ENCODE results near the gene SPATA16.
"Not testable (repeated sequence)": the region's sequence is repeated elsewhere in the genome, so short reads cannot be mapped to it uniquely, and the experiment has no call there.

The SPATA16 gene

GRCh38 chr3:172972067-172972466 is 169.0 kb downstream of the SPATA16 start:
- Histone ChIP-seq H3K4me1 (ENCODE audit: control insufficient read depth in 2 of 2, insufficient read depth in 2 of 2, low read length in 2 of 2) (no peaks in the 10 kb centered on the region), H3K9me3 (ENCODE audit: control insufficient read depth in 2 of 2, low read length in 2 of 2) (no peaks in the 10 kb centered on the region), H3K27me3 (ENCODE audit: control insufficient read depth in 2 of 2, insufficient read depth in 2 of 2, low read length in 2 of 2) (no peaks in the 10 kb centered on the region), H3K9ac (ENCODE audit: low read depth in 1 of 2, low read length in 2 of 2) (no peak overlapping the region), H3K4me3 (ENCODE audit: low read length in 2 of 2) (no peak overlapping the region), H3K27ac (ENCODE audit: low read depth in 2 of 2, low read length in 2 of 2) (no peak overlapping the region), H3K36me3 (ENCODE audit: control insufficient read depth in 2 of 2, insufficient read depth in 2 of 2, low read length in 2 of 2) (no peaks in the 10 kb centered on the region)

GRCh38 chr3:172968646-172969045 is 172.4 kb downstream of the SPATA16 start:
- Histone ChIP-seq H3K4me3 (ENCODE audit: low read length in 2 of 2) (no peak overlapping the region), H3K9ac (ENCODE audit: low read depth in 1 of 2, low read length in 2 of 2) (no peak overlapping the region), H3K27ac (ENCODE audit: low read depth in 2 of 2, low read length in 2 of 2) (no peak overlapping the region), H3K36me3 (ENCODE audit: control insufficient read depth in 2 of 2, insufficient read depth in 2 of 2, low read length in 2 of 2) (no peaks in the 10 kb centered on the region), H3K9me3 (ENCODE audit: control insufficient read depth in 2 of 2, low read length in 2 of 2) (no peaks in the 10 kb centered on the region), H3K4me1 (ENCODE audit: control insufficient read depth in 2 of 2, insufficient read depth in 2 of 2, low read length in 2 of 2) (no peaks in the 10 kb centered on the region), H3K27me3 (ENCODE audit: control insufficient read depth in 2 of 2, insufficient read depth in 2 of 2, low read length in 2 of 2) (no peaks in the 10 kb centered on the region)

GRCh38 chr3:172965256-172965655 is 175.8 kb downstream of the SPATA16 start:
- Histone ChIP-seq H3K9ac (ENCODE audit: low read depth in 1 of 2, low read length in 2 of 2) (no peak overlapping the region), H3K9me3 (ENCODE audit: control insufficient read depth in 2 of 2, low read length in 2 of 2) (no peaks in the 10 kb centered on the region), H3K27me3 (ENCODE audit: control insufficient read depth in 2 of 2, insufficient read depth in 2 of 2, low read length in 2 of 2) (no peaks in the 10 kb centered on the region), H3K4me3 (ENCODE audit: low read length in 2 of 2) (no peak overlapping the region), H3K27ac (ENCODE audit: low read depth in 2 of 2, low read length in 2 of 2) (no peak overlapping the region), H3K4me1 (ENCODE audit: control insufficient read depth in 2 of 2, insufficient read depth in 2 of 2, low read length in 2 of 2) (no peaks in the 10 kb centered on the region), H3K36me3 (ENCODE audit: control insufficient read depth in 2 of 2, insufficient read depth in 2 of 2, low read length in 2 of 2) (no peaks in the 10 kb centered on the region)

- not testable (repeated sequence) for H3K36me3 ChIP-seq (ENCODE audit: control insufficient read depth in 2 of 2, insufficient read depth in 2 of 2, low read length in 2 of 2); H3K27me3 ChIP-seq (ENCODE audit: control insufficient read depth in 2 of 2, insufficient read depth in 2 of 2, low read length in 2 of 2); H3K4me1 ChIP-seq (ENCODE audit: control insufficient read depth in 2 of 2, insufficient read depth in 2 of 2, low read length in 2 of 2); H3K4me3 ChIP-seq (ENCODE audit: low read length in 2 of 2); H3K27ac ChIP-seq (ENCODE audit: low read depth in 2 of 2, low read length in 2 of 2); H3K9me3 ChIP-seq (ENCODE audit: control insufficient read depth in 2 of 2, low read length in 2 of 2); H3K9ac ChIP-seq (ENCODE audit: low read depth in 1 of 2, low read length in 2 of 2)
Observed at GRCh38 chr3:172960626-172961182, 180.3 kb downstream of the SPATA16 start.

GRCh38 chr3:172958565-172958964 is 182.5 kb downstream of the SPATA16 start:
- Histone ChIP-seq H3K9ac (ENCODE audit: low read depth in 1 of 2, low read length in 2 of 2) (no peak overlapping the region), H3K4me3 (ENCODE audit: low read length in 2 of 2) (no peak overlapping the region), H3K36me3 (ENCODE audit: control insufficient read depth in 2 of 2, insufficient read depth in 2 of 2, low read length in 2 of 2) (no peaks in the 10 kb centered on the region), H3K9me3 (ENCODE audit: control insufficient read depth in 2 of 2, low read length in 2 of 2) (no peaks in the 10 kb centered on the region), H3K27me3 (ENCODE audit: control insufficient read depth in 2 of 2, insufficient read depth in 2 of 2, low read length in 2 of 2) (no peaks in the 10 kb centered on the region), H3K27ac (ENCODE audit: low read depth in 2 of 2, low read length in 2 of 2) (no peak overlapping the region), H3K4me1 (ENCODE audit: control insufficient read depth in 2 of 2, insufficient read depth in 2 of 2, low read length in 2 of 2) (no peaks in the 10 kb centered on the region)

- no peaks in the 10 kb centered on the region for H3K4me1 ChIP-seq (ENCODE audit: control insufficient read depth in 2 of 2, insufficient read depth in 2 of 2, low read length in 2 of 2)
- no peak overlapping the region for H3K9ac ChIP-seq (ENCODE audit: low read depth in 1 of 2, low read length in 2 of 2)
- H3K27me3 ChIP-seq (ENCODE audit: control insufficient read depth in 2 of 2, insufficient read depth in 2 of 2, low read length in 2 of 2) = no peaks in the 10 kb centered on the region
- H3K9me3 ChIP-seq (ENCODE audit: control insufficient read depth in 2 of 2, low read length in 2 of 2) = no peaks in the 10 kb centered on the region
- no peaks in the 10 kb centered on the region for H3K36me3 ChIP-seq (ENCODE audit: control insufficient read depth in 2 of 2, insufficient read depth in 2 of 2, low read length in 2 of 2)
- no peak overlapping the region for H3K4me3 ChIP-seq (ENCODE audit: low read length in 2 of 2)
- no peak overlapping the region for H3K27ac ChIP-seq (ENCODE audit: low read depth in 2 of 2, low read length in 2 of 2)
Observed at GRCh38 chr3:172953571-172953970, 187.5 kb downstream of the SPATA16 start.

GRCh38 chr3:172951511-172951910 is 189.5 kb downstream of the SPATA16 start:
- Histone ChIP-seq H3K36me3 (ENCODE audit: control insufficient read depth in 2 of 2, insufficient read depth in 2 of 2, low read length in 2 of 2) (no peaks in the 10 kb centered on the region), H3K27ac (ENCODE audit: low read depth in 2 of 2, low read length in 2 of 2) (no peak overlapping the region), H3K9ac (ENCODE audit: low read depth in 1 of 2, low read length in 2 of 2) (no peak overlapping the region), H3K9me3 (ENCODE audit: control insufficient read depth in 2 of 2, low read length in 2 of 2) (no peaks in the 10 kb centered on the region), H3K4me3 (ENCODE audit: low read length in 2 of 2) (no peak overlapping the region), H3K4me1 (ENCODE audit: control insufficient read depth in 2 of 2, insufficient read depth in 2 of 2, low read length in 2 of 2) (no peaks in the 10 kb centered on the region), H3K27me3 (ENCODE audit: control insufficient read depth in 2 of 2, insufficient read depth in 2 of 2, low read length in 2 of 2) (no peaks in the 10 kb centered on the region)

- H3K27me3 ChIP-seq (ENCODE audit: control insufficient read depth in 2 of 2, insufficient read depth in 2 of 2, low read length in 2 of 2) = no peaks in the 10 kb centered on the region
- H3K4me1 ChIP-seq (ENCODE audit: control insufficient read depth in 2 of 2, insufficient read depth in 2 of 2, low read length in 2 of 2) = no peaks in the 10 kb centered on the region
- no peaks in the 10 kb centered on the region for H3K36me3 ChIP-seq (ENCODE audit: control insufficient read depth in 2 of 2, insufficient read depth in 2 of 2, low read length in 2 of 2)
- no peak overlapping the region for H3K9ac ChIP-seq (ENCODE audit: low read depth in 1 of 2, low read length in 2 of 2)
- H3K4me3 ChIP-seq (ENCODE audit: low read length in 2 of 2) = no peak overlapping the region
- H3K9me3 ChIP-seq (ENCODE audit: control insufficient read depth in 2 of 2, low read length in 2 of 2) = no peaks in the 10 kb centered on the region
- H3K27ac ChIP-seq (ENCODE audit: low read depth in 2 of 2, low read length in 2 of 2) = no peak overlapping the region
Observed at GRCh38 chr3:172946061-172946460, 195.0 kb downstream of the SPATA16 start.

- Histone ChIP-seq H3K9ac (ENCODE audit: low read depth in 1 of 2, low read length in 2 of 2) (no peak overlapping the region), H3K9me3 (ENCODE audit: control insufficient read depth in 2 of 2, low read length in 2 of 2) (no peaks in the 10 kb centered on the region), H3K36me3 (ENCODE audit: control insufficient read depth in 2 of 2, insufficient read depth in 2 of 2, low read length in 2 of 2) (no peaks in the 10 kb centered on the region), H3K27me3 (ENCODE audit: control insufficient read depth in 2 of 2, insufficient read depth in 2 of 2, low read length in 2 of 2) (no peaks in the 10 kb centered on the region), H3K4me3 (ENCODE audit: low read length in 2 of 2) (no peak overlapping the region), H3K27ac (ENCODE audit: low read depth in 2 of 2, low read length in 2 of 2) (no peak overlapping the region), H3K4me1 (ENCODE audit: control insufficient read depth in 2 of 2, insufficient read depth in 2 of 2, low read length in 2 of 2) (no peaks in the 10 kb centered on the region)
Observed at GRCh38 chr3:172939651-172940293, 201.3 kb downstream of the SPATA16 start.

- no peak overlapping the region for H3K27ac ChIP-seq (ENCODE audit: low read depth in 2 of 2, low read length in 2 of 2)
- no peaks in the 10 kb centered on the region for H3K4me1 ChIP-seq (ENCODE audit: control insufficient read depth in 2 of 2, insufficient read depth in 2 of 2, low read length in 2 of 2)
- H3K9me3 ChIP-seq (ENCODE audit: control insufficient read depth in 2 of 2, low read length in 2 of 2) = no peaks in the 10 kb centered on the region
- H3K4me3 ChIP-seq (ENCODE audit: low read length in 2 of 2) = no peak overlapping the region
- H3K36me3 ChIP-seq (ENCODE audit: control insufficient read depth in 2 of 2, insufficient read depth in 2 of 2, low read length in 2 of 2) = no peaks in the 10 kb centered on the region
- no peaks in the 10 kb centered on the region for H3K27me3 ChIP-seq (ENCODE audit: control insufficient read depth in 2 of 2, insufficient read depth in 2 of 2, low read length in 2 of 2)
- no peak overlapping the region for H3K9ac ChIP-seq (ENCODE audit: low read depth in 1 of 2, low read length in 2 of 2)
Observed at GRCh38 chr3:172938788-172939187, 202.2 kb downstream of the SPATA16 start.

Data from mucosa of rectum (tissue), 2 donors.